GM23338 (cell line): ENCODE measurements around the gene C17orf50. TPM values are rescaled to one million over a fixed set of nuclear protein-coding genes. Genes with fewer than 3 reads are reported as not detected.

Source experiments
- ATAC-seq: fragments of 200-7000 bp; cut with Tn5 transposase; 3 replicates; pipeline ENCODE4 v1.9.1; 2020
- DNase-seq: peaks from one replicate; pipeline ENCODE4 v3.0.0-alpha.2; 2015; ENCODE audit warnings: low spot score
- H2AFZ ChIP-seq: fragments of 200-600 bp; sonication (generic); 2 replicates; pipeline ENCODE4 v1.8.0; 2016; ENCODE audit warnings: antibody characterized with exemption, mild to moderate bottlenecking, moderate library complexity
- H3F3A ChIP-seq: fragments of 200-600 bp; sonication (generic); replicated peaks from 2 replicates; pipeline ENCODE4 v1.8.0; 2017; ENCODE audit warnings: antibody characterized with exemption, mixed run types, low read depth
- H3K27ac ChIP-seq: fragments of 200-600 bp; sonication (generic); 2 replicates; pipeline ENCODE4 v1.6.1; 2016; ENCODE audit warnings: low read depth
- H3K27me3 ChIP-seq: fragments of 200-600 bp; sonication (generic); 2 replicates; pipeline ENCODE4 v1.8.0; 2016; ENCODE audit warnings: mild to moderate bottlenecking, mixed run types, moderate library complexity; ENCODE audit not compliant: insufficient read depth
- H3K36me3 ChIP-seq: fragments of 200-600 bp; sonication (generic); 2 replicates; pipeline ENCODE4 v1.8.0; 2016; ENCODE audit warnings: mild to moderate bottlenecking; ENCODE audit not compliant: insufficient read depth
- H3K4me1 ChIP-seq: fragments of 200-600 bp; sonication (generic); 2 replicates; pipeline ENCODE4 v1.8.0; 2016; ENCODE audit warnings: mild to moderate bottlenecking, moderate library complexity; ENCODE audit not compliant: insufficient read depth
- H3K4me2 ChIP-seq: fragments of 200-600 bp; sonication (generic); 2 replicates; pipeline ENCODE4 v1.7.1; 2017; ENCODE audit warnings: mixed run types
- H3K4me3 ChIP-seq: fragments of 200-600 bp; sonication (generic); 2 replicates; pipeline ENCODE4 v1.6.1; 2016; ENCODE audit warnings: mixed run types
- H3K79me2 ChIP-seq: fragments of 200-600 bp; sonication (generic); replicated peaks from 2 replicates; pipeline ENCODE4 v1.8.0; 2017; ENCODE audit warnings: mild to moderate bottlenecking; ENCODE audit not compliant: insufficient read depth
- H3K9me2 ChIP-seq: fragments of 200-600 bp; sonication (generic); 2 replicates; pipeline ENCODE4 v1.8.0; 2017; ENCODE audit not compliant: insufficient read depth
- H4K20me1 ChIP-seq: fragments of 200-600 bp; sonication (generic); replicated peaks from 2 replicates; pipeline ENCODE4 v1.8.0; 2017; ENCODE audit warnings: mild to moderate bottlenecking; ENCODE audit not compliant: insufficient read depth
- H3K27ac Mint-ChIP-seq: 2 replicates; pipeline ENCODE4 v1.8.0; 2020; ENCODE audit warnings: inconsistent platforms, mild to moderate bottlenecking, moderate library complexity, mixed read lengths
- H3K27me3 Mint-ChIP-seq: 3 replicates; pipeline ENCODE4 v1.8.0; 2022; ENCODE audit warnings: low read depth, mild to moderate bottlenecking, moderate library complexity, mixed read lengths, inconsistent platforms; ENCODE audit not compliant: insufficient read depth, poor library complexity
- H3K36me3 Mint-ChIP-seq: 3 replicates; pipeline ENCODE4 v1.8.0; 2021; ENCODE audit warnings: low read depth, mild to moderate bottlenecking, inconsistent platforms, moderate library complexity, mixed read lengths
- H3K4me1 Mint-ChIP-seq: 3 replicates; pipeline ENCODE4 v1.8.0; 2020; ENCODE audit warnings: mild to moderate bottlenecking, inconsistent platforms, mixed read lengths
- H3K4me3 Mint-ChIP-seq: 3 replicates; pipeline ENCODE4 v1.8.0; 2021; ENCODE audit warnings: moderate library complexity, mild to moderate bottlenecking, inconsistent platforms, mixed read lengths
- H3K9me3 Mint-ChIP-seq: 3 replicates; pipeline ENCODE4 v1.8.0; 2020; ENCODE audit warnings: moderate library complexity, mild to moderate bottlenecking, inconsistent platforms, mixed read lengths
- CREB1 ChIP-seq: fragments of 250-450 bp; sonication (Bioruptor Pico); IDR thresholded peaks from 2 replicates; pipeline ENCODE4 v1.5.0; 2020; ENCODE audit warnings: low read depth, mild to moderate bottlenecking, moderate library complexity
- EZH2 ChIP-seq: fragments of 200-600 bp; sonication (generic); IDR thresholded peaks from one replicate; pipeline ENCODE4 v1.8.0; 2017; ENCODE audit warnings: antibody characterized with exemption, mild to moderate bottlenecking, low read depth; ENCODE audit not compliant: unreplicated experiment
- EZH2phosphoT487 ChIP-seq: fragments of 200-600 bp; sonication (generic); IDR thresholded peaks from one replicate; pipeline ENCODE4 v1.8.1; 2018; ENCODE audit warnings: antibody characterized with exemption; ENCODE audit not compliant: unreplicated experiment
- JUNB ChIP-seq: IDR thresholded peaks from one replicate; pipeline ENCODE4 v1.6.1; 2016; ENCODE audit warnings: antibody characterized with exemption; ENCODE audit not compliant: unreplicated experiment
- NANOG ChIP-seq: IDR thresholded peaks from 2 replicates; pipeline ENCODE4 v1.6.1; 2016; ENCODE audit warnings: antibody characterized with exemption, borderline replicate concordance
- POLR2AphosphoS5 ChIP-seq: IDR thresholded peaks from 2 replicates; pipeline ENCODE4 v1.6.1; 2016; ENCODE audit warnings: antibody characterized with exemption, low read depth
- STAT1 ChIP-seq: IDR thresholded peaks from one replicate; pipeline ENCODE4 v1.6.1; 2016; ENCODE audit warnings: antibody characterized with exemption; ENCODE audit not compliant: unreplicated experiment
- ZNF114 ChIP-seq: fragments of 250-450 bp; sonication (Bioruptor Pico); IDR thresholded peaks from 2 replicates; pipeline ENCODE4 v1.5.0; 2020; ENCODE audit warnings: mild to moderate bottlenecking, moderate library complexity
- polyA plus RNA-seq: library from polyadenylated mRNA; unstranded; fragments of >200 nt; fragmentation: Nextera tagmentation; extraction: Ambion mirVana; gene quantifications from 2 replicates; pipeline ENCODE4 v1.2.1, GENCODE V29; 2016
- total RNA-seq: library from RNA; depleted of rRNA; stranded (reverse); fragments of >200 nt; shearing (Covaris generic); gene quantifications from 2 replicates; pipeline ENCODE4 v1.2.3, GENCODE V29; 2014
- TF ChIP-seq, protein P1 (sequence below): fragments of 250-450 bp; sonication (Bioruptor Pico); IDR thresholded peaks from 2 replicates; pipeline ENCODE4 v1.5.0; 2020; ENCODE audit warnings: mild to moderate bottlenecking, moderate library complexity
- TF ChIP-seq, protein P2 (sequence below): IDR thresholded peaks from one replicate; pipeline ENCODE4 v1.6.1; 2018; ENCODE audit warnings: antibody characterized with exemption; ENCODE audit not compliant: unreplicated experiment
- TF ChIP-seq, protein P3 (sequence below), 2 experiments: fragments of 200-600 bp in 1 of 2; sonication (generic) in 1 of 2; conservative IDR thresholded peaks; 2 replicates each; pipeline versions ENCODE4 v1.5.1 to v1.6.1; 2016 to 2017; ENCODE audit warnings: antibody characterized with exemption in 2 of 2, low read depth in 2 of 2, mild to moderate bottlenecking in 2 of 2, moderate library complexity in 1 of 2
- TF ChIP-seq, protein P4 (sequence below): IDR thresholded peaks from 2 replicates; pipeline ENCODE4 v1.6.1; 2016; ENCODE audit warnings: antibody characterized with exemption

Gene C17orf50
- total and polyA plus RNA-seq, 2 experiments from 2014 or later = 0.74 to 1.6 TPM

DNA sequence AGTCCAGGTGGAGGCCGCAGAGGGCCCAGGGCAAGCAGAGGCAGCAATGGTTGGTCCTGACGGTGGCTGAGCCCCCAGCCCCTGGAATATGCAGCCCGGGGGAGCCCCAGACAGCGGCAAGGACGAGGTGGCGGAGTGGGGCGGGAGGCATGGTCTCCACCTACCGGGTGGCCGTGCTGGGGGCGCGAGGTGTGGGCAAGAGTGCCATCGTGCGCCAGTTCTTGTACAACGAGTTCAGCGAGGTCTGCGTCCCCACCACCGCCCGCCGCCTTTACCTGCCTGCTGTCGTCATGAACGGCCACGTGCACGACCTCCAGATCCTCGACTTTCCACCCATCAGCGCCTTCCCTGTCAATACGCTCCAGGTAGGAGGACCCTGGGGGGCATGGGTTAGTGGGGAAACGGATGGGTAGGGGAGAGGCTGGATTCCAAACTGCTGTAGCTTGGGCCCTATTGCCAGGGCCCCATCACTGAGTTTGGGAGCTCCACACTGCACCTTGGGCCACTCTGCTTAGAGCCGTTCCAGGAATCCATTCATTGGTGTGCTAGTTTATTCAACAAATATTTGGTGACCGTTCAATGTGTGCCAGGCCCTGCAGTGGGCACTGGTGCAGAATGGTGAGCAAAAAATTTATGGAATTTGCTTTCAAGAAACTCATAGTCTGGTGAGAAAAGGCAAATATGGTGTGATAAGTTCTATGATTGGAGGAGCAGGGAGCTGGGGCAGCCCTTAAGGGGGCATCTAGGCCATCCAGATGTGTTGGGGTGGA lies 25.5 kb upstream of the C17orf50 start:
- Mint-ChIP-seq H3K27ac (no peak overlapping the region; the same call in 1 of the 2 replicates), H3K9me3 (peaks cover 6% of the 10 kb centered on the region; the same call in 1 of the 3 replicates), H3K4me1 (peaks cover 16% of the 10 kb centered on the region), H3K27me3 (peaks cover 22% of the 10 kb centered on the region), H3K36me3 (peaks cover 3% of the 10 kb centered on the region; the same call in 1 of the 3 replicates), H3K4me3 (no peak overlapping the region)
- no peak overlapping the region for H3K4me2 ChIP-seq
- H3K4me3 ChIP-seq = no peak overlapping the region
- no peak for DNase-seq
- no peaks in the 10 kb centered on the region; the same call in 1 of the 2 replicates for H4K20me1 ChIP-seq
- no peaks in the 10 kb centered on the region for H3K9me2 ChIP-seq
- H3K79me2 ChIP-seq = no peaks in the 10 kb centered on the region
- no peak overlapping the region for H2AFZ ChIP-seq
- peaks cover 12% of the 10 kb centered on the region for H3K4me1 ChIP-seq
- TF ChIP-seq EZH2 (no peak), NANOG (no peak), JUNB (no peak), CREB1 (CRISPR knock-in tag) (no peak), ZNF114 (CRISPR knock-in tag) (no peak), POLR2AphosphoS5 (no peak), EZH2phosphoT487 (no peak), STAT1 (no peak)
- TF ChIP-seq, protein P1, sequence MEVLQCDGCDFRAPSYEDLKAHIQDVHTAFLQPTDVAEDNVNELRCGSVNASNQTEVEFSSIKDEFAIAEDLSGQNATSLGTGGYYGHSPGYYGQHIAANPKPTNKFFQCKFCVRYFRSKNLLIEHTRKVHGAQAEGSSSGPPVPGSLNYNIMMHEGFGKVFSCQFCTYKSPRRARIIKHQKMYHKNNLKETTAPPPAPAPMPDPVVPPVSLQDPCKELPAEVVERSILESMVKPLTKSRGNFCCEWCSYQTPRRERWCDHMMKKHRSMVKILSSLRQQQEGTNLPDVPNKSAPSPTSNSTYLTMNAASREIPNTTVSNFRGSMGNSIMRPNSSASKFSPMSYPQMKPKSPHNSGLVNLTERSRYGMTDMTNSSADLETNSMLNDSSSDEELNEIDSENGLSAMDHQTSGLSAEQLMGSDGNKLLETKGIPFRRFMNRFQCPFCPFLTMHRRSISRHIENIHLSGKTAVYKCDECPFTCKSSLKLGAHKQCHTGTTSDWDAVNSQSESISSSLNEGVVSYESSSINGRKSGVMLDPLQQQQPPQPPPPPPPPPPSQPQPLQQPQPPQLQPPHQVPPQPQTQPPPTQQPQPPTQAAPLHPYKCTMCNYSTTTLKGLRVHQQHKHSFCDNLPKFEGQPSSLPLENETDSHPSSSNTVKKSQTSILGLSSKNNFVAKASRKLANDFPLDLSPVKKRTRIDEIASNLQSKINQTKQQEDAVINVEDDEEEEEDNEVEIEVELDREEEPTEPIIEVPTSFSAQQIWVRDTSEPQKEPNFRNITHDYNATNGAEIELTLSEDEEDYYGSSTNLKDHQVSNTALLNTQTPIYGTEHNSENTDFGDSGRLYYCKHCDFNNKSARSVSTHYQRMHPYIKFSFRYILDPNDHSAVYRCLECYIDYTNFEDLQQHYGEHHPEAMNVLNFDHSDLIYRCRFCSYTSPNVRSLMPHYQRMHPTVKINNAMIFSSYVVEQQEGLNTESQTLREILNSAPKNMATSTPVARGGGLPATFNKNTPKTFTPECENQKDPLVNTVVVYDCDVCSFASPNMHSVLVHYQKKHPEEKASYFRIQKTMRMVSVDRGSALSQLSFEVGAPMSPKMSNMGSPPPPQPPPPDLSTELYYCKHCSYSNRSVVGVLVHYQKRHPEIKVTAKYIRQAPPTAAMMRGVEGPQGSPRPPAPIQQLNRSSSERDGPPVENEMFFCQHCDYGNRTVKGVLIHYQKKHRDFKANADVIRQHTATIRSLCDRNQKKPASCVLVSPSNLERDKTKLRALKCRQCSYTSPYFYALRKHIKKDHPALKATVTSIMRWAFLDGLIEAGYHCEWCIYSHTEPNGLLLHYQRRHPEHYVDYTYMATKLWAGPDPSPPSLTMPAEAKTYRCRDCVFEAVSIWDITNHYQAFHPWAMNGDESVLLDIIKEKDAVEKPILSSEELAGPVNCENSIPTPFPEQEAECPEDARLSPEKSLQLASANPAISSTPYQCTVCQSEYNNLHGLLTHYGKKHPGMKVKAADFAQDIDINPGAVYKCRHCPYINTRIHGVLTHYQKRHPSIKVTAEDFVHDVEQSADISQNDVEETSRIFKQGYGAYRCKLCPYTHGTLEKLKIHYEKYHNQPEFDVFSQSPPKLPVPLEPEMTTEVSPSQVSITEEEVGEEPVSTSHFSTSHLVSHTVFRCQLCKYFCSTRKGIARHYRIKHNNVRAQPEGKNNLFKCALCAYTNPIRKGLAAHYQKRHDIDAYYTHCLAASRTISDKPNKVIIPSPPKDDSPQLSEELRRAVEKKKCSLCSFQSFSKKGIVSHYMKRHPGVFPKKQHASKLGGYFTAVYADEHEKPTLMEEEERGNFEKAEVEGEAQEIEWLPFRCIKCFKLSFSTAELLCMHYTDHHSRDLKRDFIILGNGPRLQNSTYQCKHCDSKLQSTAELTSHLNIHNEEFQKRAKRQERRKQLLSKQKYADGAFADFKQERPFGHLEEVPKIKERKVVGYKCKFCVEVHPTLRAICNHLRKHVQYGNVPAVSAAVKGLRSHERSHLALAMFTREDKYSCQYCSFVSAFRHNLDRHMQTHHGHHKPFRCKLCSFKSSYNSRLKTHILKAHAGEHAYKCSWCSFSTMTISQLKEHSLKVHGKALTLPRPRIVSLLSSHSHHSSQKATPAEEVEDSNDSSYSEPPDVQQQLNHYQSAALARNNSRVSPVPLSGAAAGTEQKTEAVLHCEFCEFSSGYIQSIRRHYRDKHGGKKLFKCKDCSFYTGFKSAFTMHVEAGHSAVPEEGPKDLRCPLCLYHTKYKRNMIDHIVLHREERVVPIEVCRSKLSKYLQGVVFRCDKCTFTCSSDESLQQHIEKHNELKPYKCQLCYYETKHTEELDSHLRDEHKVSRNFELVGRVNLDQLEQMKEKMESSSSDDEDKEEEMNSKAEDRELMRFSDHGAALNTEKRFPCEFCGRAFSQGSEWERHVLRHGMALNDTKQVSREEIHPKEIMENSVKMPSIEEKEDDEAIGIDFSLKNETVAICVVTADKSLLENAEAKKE (CRISPR knock-in tag) = no peak
- TF ChIP-seq, protein P2, sequence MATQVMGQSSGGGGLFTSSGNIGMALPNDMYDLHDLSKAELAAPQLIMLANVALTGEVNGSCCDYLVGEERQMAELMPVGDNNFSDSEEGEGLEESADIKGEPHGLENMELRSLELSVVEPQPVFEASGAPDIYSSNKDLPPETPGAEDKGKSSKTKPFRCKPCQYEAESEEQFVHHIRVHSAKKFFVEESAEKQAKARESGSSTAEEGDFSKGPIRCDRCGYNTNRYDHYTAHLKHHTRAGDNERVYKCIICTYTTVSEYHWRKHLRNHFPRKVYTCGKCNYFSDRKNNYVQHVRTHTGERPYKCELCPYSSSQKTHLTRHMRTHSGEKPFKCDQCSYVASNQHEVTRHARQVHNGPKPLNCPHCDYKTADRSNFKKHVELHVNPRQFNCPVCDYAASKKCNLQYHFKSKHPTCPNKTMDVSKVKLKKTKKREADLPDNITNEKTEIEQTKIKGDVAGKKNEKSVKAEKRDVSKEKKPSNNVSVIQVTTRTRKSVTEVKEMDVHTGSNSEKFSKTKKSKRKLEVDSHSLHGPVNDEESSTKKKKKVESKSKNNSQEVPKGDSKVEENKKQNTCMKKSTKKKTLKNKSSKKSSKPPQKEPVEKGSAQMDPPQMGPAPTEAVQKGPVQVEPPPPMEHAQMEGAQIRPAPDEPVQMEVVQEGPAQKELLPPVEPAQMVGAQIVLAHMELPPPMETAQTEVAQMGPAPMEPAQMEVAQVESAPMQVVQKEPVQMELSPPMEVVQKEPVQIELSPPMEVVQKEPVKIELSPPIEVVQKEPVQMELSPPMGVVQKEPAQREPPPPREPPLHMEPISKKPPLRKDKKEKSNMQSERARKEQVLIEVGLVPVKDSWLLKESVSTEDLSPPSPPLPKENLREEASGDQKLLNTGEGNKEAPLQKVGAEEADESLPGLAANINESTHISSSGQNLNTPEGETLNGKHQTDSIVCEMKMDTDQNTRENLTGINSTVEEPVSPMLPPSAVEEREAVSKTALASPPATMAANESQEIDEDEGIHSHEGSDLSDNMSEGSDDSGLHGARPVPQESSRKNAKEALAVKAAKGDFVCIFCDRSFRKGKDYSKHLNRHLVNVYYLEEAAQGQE = no peak
- TF ChIP-seq, protein P3, sequence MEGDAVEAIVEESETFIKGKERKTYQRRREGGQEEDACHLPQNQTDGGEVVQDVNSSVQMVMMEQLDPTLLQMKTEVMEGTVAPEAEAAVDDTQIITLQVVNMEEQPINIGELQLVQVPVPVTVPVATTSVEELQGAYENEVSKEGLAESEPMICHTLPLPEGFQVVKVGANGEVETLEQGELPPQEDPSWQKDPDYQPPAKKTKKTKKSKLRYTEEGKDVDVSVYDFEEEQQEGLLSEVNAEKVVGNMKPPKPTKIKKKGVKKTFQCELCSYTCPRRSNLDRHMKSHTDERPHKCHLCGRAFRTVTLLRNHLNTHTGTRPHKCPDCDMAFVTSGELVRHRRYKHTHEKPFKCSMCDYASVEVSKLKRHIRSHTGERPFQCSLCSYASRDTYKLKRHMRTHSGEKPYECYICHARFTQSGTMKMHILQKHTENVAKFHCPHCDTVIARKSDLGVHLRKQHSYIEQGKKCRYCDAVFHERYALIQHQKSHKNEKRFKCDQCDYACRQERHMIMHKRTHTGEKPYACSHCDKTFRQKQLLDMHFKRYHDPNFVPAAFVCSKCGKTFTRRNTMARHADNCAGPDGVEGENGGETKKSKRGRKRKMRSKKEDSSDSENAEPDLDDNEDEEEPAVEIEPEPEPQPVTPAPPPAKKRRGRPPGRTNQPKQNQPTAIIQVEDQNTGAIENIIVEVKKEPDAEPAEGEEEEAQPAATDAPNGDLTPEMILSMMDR (conservative IDR thresholded peaks at IDR 0.05; ENCODE audit: low read depth in 2 of 2) = no peak
- TF ChIP-seq, protein P4, sequence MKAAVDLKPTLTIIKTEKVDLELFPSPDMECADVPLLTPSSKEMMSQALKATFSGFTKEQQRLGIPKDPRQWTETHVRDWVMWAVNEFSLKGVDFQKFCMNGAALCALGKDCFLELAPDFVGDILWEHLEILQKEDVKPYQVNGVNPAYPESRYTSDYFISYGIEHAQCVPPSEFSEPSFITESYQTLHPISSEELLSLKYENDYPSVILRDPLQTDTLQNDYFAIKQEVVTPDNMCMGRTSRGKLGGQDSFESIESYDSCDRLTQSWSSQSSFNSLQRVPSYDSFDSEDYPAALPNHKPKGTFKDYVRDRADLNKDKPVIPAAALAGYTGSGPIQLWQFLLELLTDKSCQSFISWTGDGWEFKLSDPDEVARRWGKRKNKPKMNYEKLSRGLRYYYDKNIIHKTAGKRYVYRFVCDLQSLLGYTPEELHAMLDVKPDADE = no peak
- H3F3A ChIP-seq = 0 out of 2 replicates have a peak, but pooled peaks cover 3% of the 10 kb centered on the region
- H3K27ac ChIP-seq = no peak overlapping the region
- no peaks in the 10 kb centered on the region for H3K36me3 ChIP-seq
- ATAC-seq = no peak
- peaks cover 37% of the 10 kb centered on the region for H3K27me3 ChIP-seq
